ENCODE results near the gene KCNN4.
"Not testable (repeated sequence)": the region's sequence is repeated elsewhere in the genome, so short reads cannot be mapped to it uniquely, and the experiment has no call there.

KCNN4 gene

GRCh38 chr19:43774103-43774939 is 6.5 kb downstream of the KCNN4 start:
- no peak for DNase-seq (ENCODE audit: low spot score)

GRCh38 chr19:43773725-43774102 is 7.1 kb downstream of the KCNN4 start:
- no peak for DNase-seq (ENCODE audit: low spot score)

- DNase-seq (ENCODE audit: low spot score): no peak
Observed at GRCh38 chr19:43769256-43769655, 11.5 kb downstream of the KCNN4 start.

DNA sequence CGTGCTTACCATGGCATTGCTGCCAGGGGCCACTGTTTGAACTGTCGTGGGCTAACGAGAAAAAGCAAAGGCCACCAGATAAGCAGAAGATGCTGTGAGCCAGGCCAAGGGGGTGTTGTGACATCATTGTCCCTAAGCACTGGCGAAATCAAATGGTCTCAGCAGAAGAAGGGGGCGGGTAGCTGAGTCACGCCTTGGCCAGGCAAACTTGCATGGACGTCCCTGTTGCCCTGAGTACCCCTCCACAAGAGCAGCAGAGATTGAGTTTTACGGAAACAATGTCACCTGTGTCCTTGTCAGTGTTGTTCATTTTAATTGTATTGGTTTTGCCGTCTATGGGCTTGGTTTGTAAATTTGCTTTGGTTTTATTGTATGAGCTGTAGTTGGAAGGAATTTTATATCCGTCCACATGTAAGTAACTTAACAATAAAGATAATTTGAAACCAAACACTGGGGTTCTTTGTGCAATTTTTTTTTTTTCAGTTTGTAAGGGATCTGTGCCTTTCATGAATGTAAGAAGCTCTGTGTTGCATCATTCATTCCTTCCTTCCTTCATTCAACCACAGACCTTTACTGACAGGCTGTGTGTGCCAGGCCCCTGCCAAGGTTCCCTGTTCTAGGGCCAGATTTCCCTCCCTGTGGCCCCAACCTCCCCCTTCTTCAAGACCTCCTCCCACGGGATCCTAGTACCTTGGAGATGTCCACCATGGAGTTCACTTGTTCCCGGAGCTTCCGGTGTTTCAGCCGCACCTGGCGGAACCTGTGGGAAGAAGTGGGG is 12.3 kb downstream of the KCNN4 start:
- no peak for DNase-seq (ENCODE audit: low spot score)

GRCh38 chr19:43767818-43768217 is 13.0 kb downstream of the KCNN4 start:
- no peak for DNase-seq (ENCODE audit: low spot score)

DNA sequence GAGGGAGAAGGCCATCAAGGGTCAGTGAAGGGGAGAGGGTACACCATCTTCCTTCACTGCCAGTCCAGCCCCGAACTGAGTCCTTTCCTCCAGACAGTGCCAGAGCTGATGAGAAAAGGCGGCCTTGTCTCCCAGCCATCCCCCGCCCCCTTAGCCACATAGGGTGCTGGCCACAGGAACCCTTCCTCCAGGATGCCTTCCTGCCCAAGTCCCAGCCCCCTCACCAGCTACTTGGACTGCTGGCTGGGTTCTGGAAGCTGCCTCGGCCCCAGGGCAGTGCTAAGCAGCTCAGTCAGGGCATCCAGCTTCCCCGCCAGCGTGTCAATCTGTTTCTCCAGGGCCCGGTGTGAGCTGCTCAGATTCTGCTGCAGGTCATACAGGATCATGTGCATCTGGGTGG is 13.5 kb downstream of the KCNN4 start:
- no peak for DNase-seq (ENCODE audit: low spot score)

- no peak for DNase-seq (ENCODE audit: low spot score)
Observed at GRCh38 chr19:43766755-43767043, 14.1 kb downstream of the KCNN4 start.

GRCh38 chr19:43765109-43765876 is 15.5 kb downstream of the KCNN4 start:
- peak; percentile 95 for DNase-seq (ENCODE audit: low spot score)

DNA sequence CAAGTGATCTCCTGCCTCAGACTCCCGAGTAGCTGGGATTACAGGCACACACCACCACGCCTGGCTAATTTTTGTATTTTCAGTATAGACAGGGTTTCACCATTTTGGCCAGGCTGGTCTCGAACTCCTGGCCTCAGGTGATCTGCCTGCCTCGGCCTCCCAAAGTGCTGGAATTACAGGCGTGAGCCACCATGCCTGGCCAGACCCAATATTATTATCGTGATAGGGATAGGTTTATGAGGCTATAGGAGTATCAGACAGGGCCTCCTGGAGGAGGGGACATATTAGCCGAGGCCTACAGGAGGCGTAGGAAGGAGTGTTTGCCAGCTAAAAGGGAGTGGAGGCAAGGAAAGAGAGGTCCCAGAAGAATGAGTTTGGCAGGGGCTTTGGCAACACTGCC is 16.1 kb downstream of the KCNN4 start:
- DNase-seq (ENCODE audit: low spot score): not testable (repeated sequence)

DNA sequence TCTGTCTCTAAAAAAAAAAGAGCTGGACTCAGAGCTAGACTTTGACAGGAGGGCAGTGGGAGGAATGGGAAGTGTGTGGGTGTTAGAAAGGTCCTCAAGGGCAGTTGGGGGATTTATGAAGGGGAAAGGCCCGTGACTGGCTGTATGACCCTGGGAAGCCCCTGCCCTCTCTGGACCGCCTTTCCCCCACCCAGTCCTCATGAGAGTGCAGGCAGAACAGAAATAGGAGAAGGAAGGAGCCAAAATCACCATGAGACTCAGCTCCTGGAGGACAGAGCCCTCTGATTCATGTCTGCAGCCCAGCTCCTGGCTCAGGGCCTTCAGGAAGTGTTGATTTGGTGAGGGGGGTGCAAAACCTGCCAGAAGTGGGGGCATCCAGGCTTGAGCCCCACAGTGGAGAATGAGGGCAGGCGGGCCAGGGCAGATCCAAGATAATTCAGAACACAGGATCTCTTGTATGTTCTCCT is 17.3 kb downstream of the KCNN4 start:
- DNase-seq (ENCODE audit: low spot score): no peak

DNA sequence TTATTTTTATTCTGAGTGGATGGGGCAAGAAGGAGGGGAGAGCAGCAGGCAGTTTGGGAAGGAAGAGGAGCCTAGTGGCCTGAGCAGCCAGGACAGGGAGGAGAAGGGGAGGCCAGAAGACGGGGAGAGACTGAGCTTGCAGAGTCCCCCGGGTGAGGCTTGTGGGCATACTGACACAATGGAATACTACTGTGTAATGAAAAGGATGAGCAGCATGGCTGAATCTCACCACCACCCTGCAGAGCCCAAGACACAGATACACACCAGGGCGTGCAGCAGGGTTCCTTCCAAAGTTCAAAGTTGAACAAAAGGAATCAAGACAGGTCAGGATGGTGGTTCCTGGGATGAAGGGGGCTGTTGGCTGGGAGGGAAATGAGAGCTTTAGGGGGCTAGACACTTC is 18.0 kb downstream of the KCNN4 start:
- DNase-seq (ENCODE audit: low spot score): no peak

DNA sequence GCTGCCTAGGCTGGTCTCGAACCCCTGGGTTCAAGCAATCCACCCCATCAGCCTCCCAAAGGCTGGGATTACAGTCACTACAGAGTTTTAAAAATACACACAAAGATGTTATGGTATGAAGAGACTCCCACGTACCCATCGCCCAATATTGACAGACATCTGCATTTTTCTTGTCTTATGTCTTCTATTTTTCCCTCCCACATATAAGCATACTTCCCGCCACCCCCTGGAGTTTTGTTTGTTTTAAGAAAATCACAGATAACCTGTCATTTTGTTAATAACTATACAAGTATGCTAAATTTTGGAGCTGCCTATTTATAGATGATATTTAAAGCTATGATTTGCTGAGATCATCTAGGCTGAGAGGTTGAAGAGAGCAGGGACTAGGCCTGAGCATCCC is 19.8 kb downstream of the KCNN4 start:
- no peak for DNase-seq (ENCODE audit: low spot score)

DNA sequence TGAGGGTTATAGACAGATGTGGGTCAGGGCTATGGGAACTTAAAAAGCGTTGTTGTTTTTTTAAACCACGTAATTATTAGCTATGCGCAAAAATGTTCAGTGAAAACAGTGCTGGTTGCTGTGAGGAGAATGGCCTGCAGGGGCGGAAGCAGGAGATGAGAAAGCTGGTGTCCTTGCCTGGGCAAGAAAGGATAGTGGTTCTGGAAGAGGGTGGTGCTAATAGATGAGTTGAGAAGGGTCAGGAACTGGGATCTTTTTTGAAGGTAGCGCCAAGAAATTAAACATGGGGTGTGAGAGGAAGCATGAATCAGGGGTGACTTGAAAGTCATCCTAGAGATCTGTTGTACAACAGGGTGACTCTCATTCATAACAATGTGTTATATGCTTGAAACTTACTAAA is 21.3 kb downstream of the KCNN4 start:
- DNase-seq (ENCODE audit: low spot score): no peak

DNA sequence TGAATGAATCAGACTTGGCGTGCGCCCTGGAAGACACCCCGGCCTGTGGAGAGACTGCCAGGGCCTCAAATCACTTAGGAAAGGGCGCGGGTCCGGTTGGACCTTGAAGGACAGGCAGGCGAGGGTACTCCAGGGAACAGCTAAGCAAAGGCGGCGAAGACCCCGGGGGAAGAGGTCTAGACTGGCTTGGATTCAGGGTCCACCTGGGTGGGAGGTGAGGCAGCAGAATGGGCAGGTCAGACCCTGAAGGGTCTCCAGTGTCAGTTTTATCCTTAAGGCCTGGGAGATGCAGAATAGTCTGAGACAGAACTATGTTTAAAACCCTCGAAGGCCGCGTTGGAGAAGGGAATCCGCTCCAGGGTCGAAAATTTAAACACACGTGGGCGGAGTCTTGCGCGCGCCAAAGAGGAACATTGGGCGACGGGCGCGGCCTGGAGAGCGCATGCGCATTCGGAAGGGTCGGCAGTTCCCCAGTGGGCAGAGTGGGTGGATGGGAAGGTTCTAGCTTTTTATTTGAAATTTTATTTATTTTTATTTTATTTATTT is 25.4 kb downstream of the KCNN4 start:
- peak; percentile 88 for DNase-seq (ENCODE audit: low spot score)

DNA sequence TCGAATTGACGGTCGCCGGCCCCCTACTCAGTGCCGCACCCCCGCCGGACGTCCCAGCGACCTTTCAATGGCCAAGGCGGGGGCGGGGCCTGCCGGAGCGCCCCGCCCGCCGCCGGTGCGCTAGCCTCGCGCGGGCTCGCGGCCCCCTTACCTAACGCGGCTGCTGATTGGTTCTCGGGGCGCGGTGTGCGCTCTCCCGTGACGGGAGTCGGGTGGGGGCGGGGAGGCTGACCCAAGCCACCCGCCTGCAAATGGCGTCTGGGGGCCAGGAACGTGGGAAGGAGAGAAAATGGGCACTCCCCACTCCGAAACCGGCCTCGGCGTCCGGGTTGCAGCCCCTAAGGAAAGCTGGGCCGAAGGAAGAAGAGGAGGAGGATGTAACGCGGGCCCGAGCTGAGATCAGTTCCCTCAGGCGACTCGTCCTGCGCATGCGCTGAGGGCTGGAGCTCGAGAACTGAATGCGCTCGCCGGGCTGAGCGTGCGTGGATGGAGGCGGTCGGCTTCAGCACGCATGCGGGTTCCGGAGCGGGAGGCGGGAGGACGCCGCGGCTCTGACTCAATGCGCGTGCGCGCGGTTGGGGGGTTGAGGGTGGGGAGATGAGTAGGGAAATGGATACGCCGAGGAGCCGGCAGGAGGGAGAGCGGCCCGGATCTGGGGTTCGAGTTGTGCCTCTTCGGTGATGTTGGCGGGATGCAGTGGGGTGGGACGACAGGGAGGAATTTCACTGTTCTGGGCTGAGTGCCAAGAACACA is 26.1 kb downstream of the KCNN4 start, which contains the start of gene SMG9:
Gene SMG9 (minus strand): TSS at position 460 of the 753 bp plus-strand sequence. CDS start 4,221 bp downstream, outside the sequence.
- DNase-seq (ENCODE audit: low spot score): peak; percentile 99

- no peak for DNase-seq (ENCODE audit: low spot score)
Observed at GRCh38 chr19:43754253-43754502, 26.6 kb downstream of the KCNN4 start.

DNA sequence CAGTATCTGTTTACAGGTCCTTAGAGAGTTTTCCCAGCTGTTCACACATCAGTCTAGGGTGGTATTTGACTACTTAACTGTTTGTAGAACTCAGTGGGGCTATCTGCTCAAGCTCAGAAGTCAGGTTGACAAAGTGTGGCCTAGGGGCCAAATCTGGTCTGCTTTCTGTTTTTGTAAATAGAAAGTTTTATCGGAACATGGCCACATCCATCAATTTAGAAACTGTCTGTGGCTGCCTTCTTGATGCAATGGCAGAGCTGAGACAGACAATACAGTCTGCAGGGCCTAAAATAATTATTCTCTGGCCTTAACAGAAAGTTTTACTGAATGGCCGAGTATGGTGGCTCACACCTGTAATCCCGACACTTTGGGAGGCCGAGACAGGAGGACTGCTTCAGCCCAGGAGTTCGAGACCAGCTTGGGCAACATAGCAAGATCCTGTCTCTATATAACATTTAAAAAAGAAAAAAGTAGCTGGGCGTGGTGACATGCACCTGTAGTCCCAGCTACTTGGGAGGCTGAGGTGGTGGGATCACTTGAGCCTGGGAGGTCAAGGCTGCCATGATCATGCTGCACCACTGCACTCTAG is 28.4 kb downstream of the KCNN4 start:
- DNase-seq (ENCODE audit: low spot score): peak; percentile 44

DNA sequence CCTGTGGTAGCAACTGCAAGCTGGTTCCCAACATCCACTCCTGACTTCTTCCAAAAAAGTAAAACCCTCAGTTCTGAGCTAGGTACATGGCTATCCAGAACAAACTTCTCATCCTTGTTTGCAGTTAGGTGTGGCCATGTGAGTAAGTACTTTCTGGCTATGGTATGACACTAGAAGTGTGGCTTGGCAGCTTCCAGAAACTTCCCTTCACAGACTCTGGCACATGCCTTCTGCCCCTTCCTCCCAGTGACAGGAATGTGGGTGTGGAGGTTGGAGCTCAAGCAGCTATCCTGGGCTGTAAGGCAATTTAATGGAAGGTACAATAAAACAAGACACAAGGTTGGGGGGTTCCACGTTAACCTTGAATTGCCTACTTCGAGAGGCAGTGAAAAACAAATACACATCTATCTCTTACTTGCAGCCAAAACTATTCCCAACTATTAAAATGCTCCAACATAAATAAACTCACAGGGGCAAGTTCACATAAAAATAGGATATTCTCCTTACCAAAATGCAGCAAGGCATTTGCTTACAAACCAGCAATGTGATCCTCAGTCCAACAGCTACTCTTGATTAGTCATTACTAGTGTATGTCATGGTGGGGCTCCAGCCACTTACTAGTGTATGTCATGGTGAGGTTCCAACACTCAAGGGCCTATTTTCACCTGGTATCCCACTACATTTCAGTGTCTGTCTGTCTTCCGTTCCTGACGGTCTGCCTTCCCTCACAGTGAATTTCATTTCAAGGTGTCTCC is 29.1 kb downstream of the KCNN4 start:
- peak; percentile 42 for DNase-seq (ENCODE audit: low spot score)

- no peak for DNase-seq (ENCODE audit: low spot score)
Observed at GRCh38 chr19:43749898-43750297, 30.9 kb downstream of the KCNN4 start.

GRCh38 chr19:43749152-43749551 is 31.6 kb downstream of the KCNN4 start:
- DNase-seq (ENCODE audit: low spot score): no peak

DNA sequence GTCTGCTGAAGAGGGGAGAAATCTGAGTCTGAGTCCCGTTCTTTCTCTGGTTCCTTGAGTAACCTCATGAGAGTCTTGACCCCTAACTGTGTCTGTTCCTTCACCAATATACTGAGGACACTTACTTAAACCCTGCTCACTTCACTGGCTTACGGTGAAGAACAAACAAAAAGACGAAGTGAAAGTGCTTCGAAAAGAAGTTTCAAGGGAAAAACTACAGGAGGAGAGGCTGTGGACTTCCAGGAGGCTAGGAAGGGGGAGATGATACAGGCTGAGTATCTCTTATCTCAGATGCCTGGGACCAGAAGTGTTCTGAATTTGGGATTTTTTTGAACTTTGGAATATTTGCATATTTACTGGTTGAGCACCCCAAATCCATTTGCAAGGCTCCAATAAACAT is 32.1 kb downstream of the KCNN4 start:
- no peak for DNase-seq (ENCODE audit: low spot score)
